K562 (cell line): ENCODE data around the gene FAM234A. TPM values are rescaled to one million over a fixed set of nuclear protein-coding genes. Genes with fewer than 3 reads are reported as not detected.

Experiments used
- ATAC-seq: fragments of 200-7000 bp; cut with Tn5 transposase; 3 replicates; pipeline ENCODE4 v1.9.1; 2020; ENCODE audit warnings: moderate library complexity
- BruUV-seq: library from RNA; stranded (reverse); fragments of 400-500 nt; replicated peaks from 2 replicates; lab custom pipeline; 2021; lab: Mats Ljungman, UMichigan
- CTCF ChIA-PET: fragments of 300-600 bp; formaldehyde crosslinking; extraction: SDS; loops from one replicate; lab custom pipeline; 2021; ENCODE audit warnings: low intra/inter-chr PET ratio; lab: Yijun Ruan, JAX
- POLR2A ChIA-PET: fragments of 300-600, 350-650 bp; sonication (Branson Sonifier 250); formaldehyde crosslinking; extraction: SDS; loops from one replicate; lab custom pipeline; 2021; ENCODE audit warnings: antibody characterized with exemption, inconsistent platforms; lab: Yijun Ruan, JAX
- DNase-seq, 4 experiments: peaks; one replicate each; pipeline versions ENCODE4 v3.0.0 to v3.0.0-alpha.2; 2011 to 2018; ENCODE audit warnings: low spot score in 3 of 4, mixed read lengths in 3 of 4; ENCODE audit errors: extremely low read depth in 1 of 4
- FAIRE-seq: peaks from 2 replicates; lab custom pipeline; 2011; peaks lifted over from hg19 to GRCh38; lab: Jason Lieb, UNC
- H2AFZ ChIP-seq: 2 replicates; pipeline ENCODE4 v1.6.0; 2011; ENCODE audit warnings: low read depth, low read length, control low read depth, inconsistent platforms
- H3K27ac ChIP-seq: fragments of 200-600 bp; 3 replicates; pipeline ENCODE4 v1.8.0; 2011; ENCODE audit warnings: low read depth, mild to moderate bottlenecking, control low read depth, inconsistent platforms, low read length, moderate library complexity, mixed read lengths; ENCODE audit errors: extremely low read depth
- H3K27me3 ChIP-seq, 2 experiments: fragments of 300-600 bp in 1 of 2; 2 replicates in 1 of 2; 3 replicates in 1 of 2; pipeline versions ENCODE4 v1.6.0 to v1.8.0; 2011; ENCODE audit warnings: inconsistent platforms in 2 of 2, low read length in 2 of 2, mild to moderate bottlenecking in 1 of 2, mixed read lengths in 1 of 2, moderate library complexity in 1 of 2; ENCODE audit not compliant: control insufficient read depth in 2 of 2, insufficient read depth in 2 of 2
- H3K36me3 ChIP-seq: fragments of 300-600 bp; 3 replicates; pipeline ENCODE4 v1.8.0; 2011; ENCODE audit warnings: mild to moderate bottlenecking, low read length, inconsistent platforms; ENCODE audit not compliant: control insufficient read depth, insufficient read depth
- H3K4me1 ChIP-seq, 2 experiments: fragments of 200-600 bp in 1 of 2; replicated peaks in 1 of 2; 2 replicates in 1 of 2; 3 replicates in 1 of 2; pipeline versions ENCODE4 v1.5.1 to v1.8.0; 2011; ENCODE audit warnings: inconsistent platforms in 2 of 2, low read length in 2 of 2, mild to moderate bottlenecking in 1 of 2, mixed read lengths in 1 of 2, moderate library complexity in 1 of 2; ENCODE audit not compliant: control insufficient read depth in 2 of 2, insufficient read depth in 2 of 2
- H3K4me2 ChIP-seq: 2 replicates; pipeline ENCODE4 v1.6.1; 2011; ENCODE audit warnings: low read length, control low read depth, inconsistent platforms, mixed read lengths; ENCODE audit not compliant: insufficient read depth
- H3K4me3 ChIP-seq: fragments of 200-600 bp; sonication (generic), shearing (Covaris generic); 2 replicates; pipeline ENCODE4 v1.5.1; 2016; ENCODE audit warnings: control low read depth, inconsistent platforms
- H3K79me2 ChIP-seq: fragments of 200-600 bp; 3 replicates; pipeline ENCODE4 v1.8.0; 2011; ENCODE audit warnings: low read length, inconsistent platforms; ENCODE audit not compliant: control insufficient read depth, insufficient read depth
- H3K9ac ChIP-seq, 2 experiments: 2 replicates each; pipeline versions ENCODE4 v1.6.0 to v1.6.1; 2011; ENCODE audit warnings: low read depth in 2 of 2, low read length in 2 of 2, control low read depth in 1 of 2, inconsistent platforms in 1 of 2, mild to moderate bottlenecking in 1 of 2, mixed read lengths in 1 of 2; ENCODE audit not compliant: insufficient read depth in 1 of 2
- H3K9me1 ChIP-seq: one replicate; pipeline ENCODE4 v1.6.0; 2011; ENCODE audit warnings: inconsistent platforms, mild to moderate bottlenecking, low read length, moderate library complexity; ENCODE audit not compliant: control insufficient read depth, insufficient read depth
- H3K9me3 ChIP-seq: replicated peaks from 2 replicates; pipeline ENCODE4 v1.5.1; 2011; ENCODE audit warnings: low read depth, low read length, inconsistent platforms; ENCODE audit not compliant: control insufficient read depth, insufficient read depth
- H4K20me1 ChIP-seq: replicated peaks from 2 replicates; pipeline ENCODE4 v1.6.1; 2011; ENCODE audit warnings: low read length, inconsistent platforms, mixed read lengths; ENCODE audit not compliant: control insufficient read depth, insufficient read depth
- CEBPB ChIP-seq: fragments of 450-650 bp; IDR thresholded peaks from 2 replicates; pipeline ENCODE4 v1.6.1; 2016; ENCODE audit warnings: missing genetic modification characterization, missing compliant biosample characterization
- CREM ChIP-seq: IDR thresholded peaks from 2 replicates; pipeline ENCODE4 v1.6.1; 2014; ENCODE audit warnings: antibody characterized with exemption, low read depth
- CXXC5 ChIP-seq: fragments of 250-450 bp; sonication (Bioruptor Pico); IDR thresholded peaks from 2 replicates; pipeline ENCODE4 v1.8.0; 2022; ENCODE audit warnings: inconsistent platforms, mild to moderate bottlenecking, moderate library complexity
- GTF2F1 ChIP-seq: IDR thresholded peaks from 2 replicates; pipeline ENCODE4 v1.6.1; 2011; ENCODE audit warnings: low read depth, low read length, improper control_type of control experiment
- TAL1 ChIP-seq: fragments of 450-650 bp; IDR thresholded peaks from 2 replicates; pipeline ENCODE4 v1.6.1; 2016; ENCODE audit warnings: mild to moderate bottlenecking
- ZNF224 ChIP-seq: sonication (generic); formaldehyde crosslinking; IDR thresholded peaks from 2 replicates; pipeline ENCODE4 v1.8.0; 2022; ENCODE audit warnings: mild to moderate bottlenecking, missing genetic modification reagents
- WGBS: fragments of 100-300 bp; shearing (Covaris generic); methylation state at CpG from one replicate; pipeline ENCODE4 v1.1.6; 2016; ENCODE audit warnings: low coverage, mixed read lengths; ENCODE audit not compliant: insufficient coverage; ENCODE audit errors: missing lambda C conversion rate; 5-methylcytosine and 5-hydroxymethylcytosine counted together
- in situ Hi-C: fragments of 300-500 bp; cut with MboI; formaldehyde crosslinking; loops from 4 replicates; pipeline ENCODE4 v1.15.0; 2018; ENCODE audit warnings: inconsistent platforms, mixed read lengths
- intact Hi-C: fragments of 100-400 bp; cut with micrococcal nuclease; formaldehyde crosslinking; loops from 2 replicates; pipeline ENCODE4 v1.14.2; 2022
- polyA plus RNA-seq, 8 experiments: library from polyadenylated mRNA; depleted of rRNA in 4 of 8; stranded (reverse) in 5 of 8; unstranded in 3 of 8; fragments of >200 nt; fragmentation: Nextera tagmentation in 2 of 8; fragmentation: Illumina TruSeq in 1 of 8; extraction: Ambion mirVana in 2 of 8; extraction: Trizol in 1 of 8; gene quantifications; 2 replicates each; pipeline versions ENCODE4 v1.2.1 to v1.2.3, GENCODE V29; 2011 to 2014; ENCODE audit warnings: inconsistent platforms in 1 of 8, missing spikeins in 1 of 8
- total RNA-seq, 7 experiments: library from RNA; depleted of rRNA in 6 of 7; stranded (reverse); fragments of >200 nt in 6 of 7; fragmentation: Illumina TruSeq in 2 of 7; extraction: Trizol in 2 of 7; gene quantifications; 2 replicates each; pipeline versions ENCODE4 v1.2.1 to v1.2.3, GENCODE V29; 2011 to 2021; ENCODE audit warnings: low replicate concordance in 1 of 7

FAM234A gene
- total and polyA plus RNA-seq, 9 of the 15 experiments (the other 6 are each of a cell fraction or from before 2014, with no cell fraction given), result 1.0 to 47.9 (median 15.0) TPM

DNA sequence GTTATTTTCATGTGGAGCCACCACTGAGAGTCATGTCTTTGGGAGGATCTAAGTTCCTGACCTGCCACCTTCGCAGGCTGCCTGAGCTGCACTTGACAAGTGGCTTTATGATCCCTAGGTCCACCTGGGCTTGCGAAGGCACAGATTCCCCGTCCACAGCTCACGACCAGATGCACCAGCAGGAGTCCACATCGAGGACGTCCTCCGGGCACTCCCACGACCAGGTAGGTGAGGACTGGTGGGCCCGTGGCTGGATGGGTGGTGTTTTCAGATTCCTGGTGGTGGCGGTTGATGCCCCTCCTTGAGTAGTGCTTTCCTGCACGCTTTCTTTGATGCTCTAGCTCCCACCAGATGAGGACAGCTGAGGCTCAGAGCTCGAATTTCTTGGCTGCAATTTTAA is 14.8 kb downstream of the FAM234A start:
- Histone ChIP-seq H3K27ac (no peak overlapping the region), H3K9ac (0 out of 4 replicates have a peak overlapping the region, but pooled peaks of 1 of the 2 experiments have one; percentile 5), H3K4me1 (peaks cover 13 to 41% of the 10 kb centered on the region in 2 experiments), H2AFZ (no peak overlapping the region), H3K36me3 (peaks cover 8% of the 10 kb centered on the region; the same call in 1 of the 3 replicates), H3K4me3 (no peak overlapping the region), H3K9me3 (no peaks in the 10 kb centered on the region), H3K79me2 (peaks cover 5% of the 10 kb centered on the region; the same call in 1 of the 3 replicates), H4K20me1 (no peaks in the 10 kb centered on the region), H3K27me3 (no peaks in the 10 kb centered on the region), H3K9me1 (no peaks in the 10 kb centered on the region), H3K4me2 (no peak overlapping the region)
- BruUV-seq, result no TSS peak
- in situ Hi-C loops, result no loop called here
- intact Hi-C loops, result no loop called here
- DNase-seq (no peak), FAIRE-seq (no peak), ATAC-seq (no peak)
- TF ChIP-seq CREM (no peak), TAL1 (no peak), CXXC5 (CRISPR knock-in tag) (no peak), ZNF224 (CRISPR knock-in tag) (no peak), GTF2F1 (no peak), CEBPB (tag) (peak; percentile 47; the same call in 1 of the 2 replicates)
- 77% methylated on average over 12 of the region's 12 CpGs for WGBS
- CTCF ChIA-PET, result no interaction called here
- POLR2A ChIA-PET, result interaction anchor here (0.7 to 1.7 kb wide), 2 partner anchors 9 to 157 kb away, joined by 3 to 5 read pairs; no protein-coding TSS in a partner anchor
